HG02852 (cell line): ENCODE data around the gene CHTF8.
A peak's percentile ranks its signal among the peaks of the same experiment; 100 is the strongest.
"Not testable (repeated sequence)": the region's sequence is repeated elsewhere in the genome, so short reads cannot be mapped to it uniquely, and the experiment has no call there.

ENCODE experiments used
- ATAC-seq: cut with Tn5 transposase; IDR thresholded peaks from one replicate; pipeline ENCODE4 v1.9.1; 2021; ENCODE audit warnings: mild to moderate bottlenecking, moderate library complexity; ENCODE audit not compliant: unreplicated experiment

The CHTF8 gene

DNA sequence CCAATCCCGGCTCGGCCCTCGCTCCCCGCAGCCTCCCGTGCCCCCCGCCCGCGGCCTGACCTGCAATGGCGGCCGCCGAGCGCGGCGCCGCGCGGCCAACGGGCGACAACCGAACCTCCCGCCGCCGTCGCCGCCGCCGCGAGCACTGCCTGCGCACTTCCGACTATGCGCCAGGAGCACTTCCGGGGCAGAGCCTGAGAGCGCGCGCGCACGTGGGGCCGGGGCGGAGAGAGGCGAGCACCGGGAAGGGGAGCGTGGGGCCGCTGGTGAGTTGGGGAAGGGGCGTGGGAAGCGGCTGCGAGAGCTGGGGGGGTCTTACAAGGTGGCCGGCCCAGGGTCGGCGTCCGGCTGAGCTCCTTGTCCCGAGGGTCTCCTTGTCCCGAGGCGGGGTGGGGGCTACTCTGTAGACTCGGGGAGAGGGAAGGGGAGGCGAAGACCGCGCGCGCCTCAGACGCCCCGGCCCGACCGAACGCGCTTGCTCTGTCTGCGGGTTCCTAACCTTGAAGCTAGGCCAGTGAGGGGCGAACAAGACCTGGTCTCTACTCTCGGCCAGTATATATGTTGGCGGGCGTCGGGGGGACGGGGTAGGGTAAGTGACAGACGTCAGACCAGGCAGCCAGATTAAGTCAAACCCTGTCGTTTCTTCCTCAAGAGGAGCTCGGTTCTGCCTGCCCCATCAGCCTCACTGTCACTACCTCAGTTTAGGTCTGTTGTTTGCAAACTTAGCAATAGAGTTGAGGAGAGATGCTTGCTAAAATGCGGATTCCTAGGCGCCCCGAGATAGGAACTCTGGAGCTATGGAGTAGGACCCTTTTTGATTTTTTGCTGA is at the start of gene CHTF8, which contains the start of gene UTP4:
Gene CHTF8, minus strand, starts transcription at position 165 of the 829 bp plus-strand sequence. CDS start 11,130 bp downstream, outside the sequence.
Gene UTP4, plus strand, starts transcription at position 226 of the 829 bp plus-strand sequence. CDS start 811 bp downstream, outside the sequence.
- peak; percentile 89 for ATAC-seq

DNA sequence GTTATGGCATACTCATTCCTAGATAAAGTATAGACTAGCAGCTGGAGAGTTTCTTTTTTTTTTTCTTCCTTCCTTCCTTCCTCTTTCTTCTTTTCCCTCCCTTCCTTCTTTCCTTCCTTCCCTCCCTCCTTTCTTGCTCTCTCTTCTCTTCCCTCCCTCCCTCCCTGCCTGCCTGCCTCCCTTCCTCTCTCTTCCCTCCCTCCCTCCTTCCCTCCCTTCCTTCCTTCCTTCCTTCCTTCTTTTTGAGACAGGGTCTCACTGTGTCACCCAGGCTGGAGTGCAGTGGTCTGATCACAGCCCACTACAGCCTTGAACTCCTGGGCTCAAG is 47.6 kb upstream of the CHTF8 start:
- ATAC-seq: no peak

DNA sequence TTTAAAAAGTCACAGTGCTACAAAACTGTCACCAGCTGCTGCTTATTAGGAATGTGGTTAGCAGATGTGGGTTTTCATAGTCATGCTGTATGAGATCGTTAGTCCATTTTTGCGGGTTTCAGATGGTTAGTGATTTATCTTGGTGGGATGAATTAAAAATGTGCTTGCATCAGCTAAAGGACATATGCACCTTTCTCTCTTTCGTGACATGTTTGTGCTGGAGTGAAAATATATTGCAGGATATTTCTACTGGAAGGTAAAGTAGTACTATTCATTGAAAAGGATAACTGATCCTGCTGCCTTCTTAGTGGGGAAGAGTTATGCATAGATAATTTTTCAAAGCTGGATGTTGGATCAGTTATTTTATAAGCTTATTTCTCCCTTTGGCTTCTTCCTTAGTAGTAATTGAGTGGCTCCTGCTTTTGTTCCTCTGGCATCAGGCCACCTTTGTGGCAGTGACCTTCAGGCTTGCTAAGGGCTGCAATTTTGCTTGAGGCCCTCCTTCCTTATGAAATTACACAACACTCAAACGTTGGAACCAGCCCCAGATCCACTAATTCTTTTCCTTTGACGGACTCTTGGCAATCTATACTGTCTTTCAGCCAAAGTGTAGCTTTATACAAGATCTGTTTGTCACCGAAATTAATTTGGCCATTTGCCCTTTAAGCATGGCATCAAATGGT is 47.1 kb upstream of the CHTF8 start:
- ATAC-seq: no peak

DNA sequence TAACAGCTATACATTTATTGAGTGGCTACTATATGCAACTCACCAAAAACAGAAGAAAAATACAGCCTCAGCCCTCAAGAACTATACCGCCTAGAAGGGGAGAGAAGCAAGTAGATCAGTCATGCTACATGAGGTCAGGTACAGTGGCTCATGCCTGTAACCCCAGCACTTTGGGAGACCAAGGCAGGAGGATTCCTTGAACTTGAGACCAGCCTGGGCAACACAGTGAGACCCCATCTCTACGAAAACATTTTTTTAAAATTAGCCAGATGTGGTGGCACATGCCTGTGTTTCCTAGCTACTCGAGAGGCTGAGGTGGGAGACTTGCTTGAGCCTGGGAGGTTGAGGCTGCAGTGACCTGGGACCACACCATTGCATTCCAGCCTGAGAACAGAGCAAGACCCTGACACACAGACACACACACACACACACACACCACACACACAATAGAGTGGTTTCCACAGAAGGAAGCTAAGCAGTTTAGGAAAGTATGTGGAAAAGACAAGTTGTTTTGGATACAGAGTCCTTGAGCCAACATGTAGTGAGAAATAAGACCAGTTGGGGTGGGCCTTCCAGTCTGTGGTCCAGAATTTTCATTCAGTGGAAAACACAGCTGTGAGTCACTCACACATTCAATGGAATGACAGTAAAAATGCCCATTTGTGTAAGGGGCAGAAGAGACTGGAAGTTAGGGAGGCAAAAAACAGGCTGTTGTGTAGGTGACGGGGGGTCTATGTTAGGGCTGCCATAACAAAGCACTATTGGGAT is 43.8 kb upstream of the CHTF8 start:
- ATAC-seq: no peak

- no peak for ATAC-seq
These were observed 39.1 kb upstream of the CHTF8 start for GRCh38 chr16:69171325-69172084.

DNA sequence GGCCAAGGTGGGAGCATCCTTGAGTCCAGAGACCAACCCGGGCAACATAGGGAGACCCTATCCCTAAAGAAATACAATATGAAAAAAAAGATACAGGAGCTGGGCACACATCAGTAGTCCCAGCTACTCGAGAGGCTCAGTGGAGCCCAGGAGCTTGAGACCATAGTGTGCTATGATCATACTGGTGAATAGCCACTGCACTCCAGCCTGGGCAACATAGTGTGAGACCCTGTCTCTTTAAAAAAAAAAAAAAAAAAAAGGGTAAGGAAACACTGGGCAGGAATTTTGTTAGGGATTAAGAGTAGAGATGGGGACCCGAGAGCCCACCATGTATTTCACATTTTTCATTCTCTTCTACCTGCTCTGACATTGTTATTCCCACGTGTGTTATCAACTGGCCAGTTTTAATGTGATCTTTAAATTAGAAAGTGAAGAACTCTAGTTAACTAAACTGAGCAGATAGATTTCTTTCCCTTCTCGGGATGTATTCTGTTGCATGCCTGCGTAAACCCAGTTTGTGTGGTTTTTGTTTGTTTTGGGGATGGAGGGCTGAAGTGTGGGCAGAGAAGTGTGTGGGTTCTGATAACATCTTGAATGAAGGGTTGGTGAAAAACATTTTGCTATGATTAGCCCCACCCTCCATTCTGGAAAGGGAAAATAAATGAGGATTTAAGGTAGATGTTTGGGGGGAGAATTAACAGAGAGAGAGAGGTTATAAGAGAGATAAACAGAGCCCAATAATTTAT is 37.4 kb upstream of the CHTF8 start:
- no peak for ATAC-seq

DNA sequence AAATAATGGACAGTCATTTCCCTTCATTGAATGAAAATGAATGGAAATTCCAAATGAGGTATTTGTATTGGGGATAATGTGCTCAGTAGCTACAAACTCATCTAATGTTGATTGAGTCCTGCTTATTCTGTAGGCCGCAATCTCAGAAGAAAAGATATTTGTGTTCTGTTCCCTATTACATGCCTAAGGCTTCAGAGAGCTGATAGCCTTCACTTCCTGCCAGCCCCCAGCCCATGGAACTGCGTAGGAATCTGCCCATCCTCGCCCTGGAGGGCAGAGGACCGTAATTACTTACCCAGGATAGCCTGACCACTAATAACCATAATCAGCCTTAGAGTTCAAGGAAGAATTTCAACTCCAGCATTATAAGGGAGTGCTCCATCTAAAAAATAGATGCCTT is 36.7 kb upstream of the CHTF8 start:
- ATAC-seq: no peak

- ATAC-seq: no peak
These were observed 34.9 kb upstream of the CHTF8 start for GRCh38 chr16:69166946-69167930.

GRCh38 chr16:69166221-69166833 is 33.9 kb upstream of the CHTF8 start:
- peak; percentile 68 for ATAC-seq

- no peak for ATAC-seq
These were observed 33.2 kb upstream of the CHTF8 start for GRCh38 chr16:69165584-69165983.

GRCh38 chr16:69160192-69160591 is 27.8 kb upstream of the CHTF8 start:
- no peak for ATAC-seq

DNA sequence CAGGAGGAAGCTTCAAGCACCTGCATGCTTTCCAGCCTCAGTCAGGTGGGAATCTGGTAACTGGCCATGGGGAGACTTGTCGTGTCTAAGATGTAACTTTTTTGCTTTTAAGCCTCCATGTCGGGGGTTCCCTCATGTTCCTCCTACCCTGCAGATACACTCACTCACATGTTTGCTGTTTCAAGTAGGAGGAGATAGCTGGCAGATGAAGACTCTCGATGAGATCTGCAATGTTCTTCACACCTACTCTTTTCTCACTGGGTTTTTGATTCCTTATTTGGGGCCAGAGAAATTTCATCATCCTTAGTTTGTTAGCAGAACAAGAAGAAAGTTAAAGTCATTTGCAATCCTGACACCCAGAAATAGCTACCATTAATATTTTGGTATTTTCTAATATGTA is 24.8 kb upstream of the CHTF8 start:
- ATAC-seq: no peak

GRCh38 chr16:69150146-69150865 is 17.9 kb upstream of the CHTF8 start:
- ATAC-seq: no peak

DNA sequence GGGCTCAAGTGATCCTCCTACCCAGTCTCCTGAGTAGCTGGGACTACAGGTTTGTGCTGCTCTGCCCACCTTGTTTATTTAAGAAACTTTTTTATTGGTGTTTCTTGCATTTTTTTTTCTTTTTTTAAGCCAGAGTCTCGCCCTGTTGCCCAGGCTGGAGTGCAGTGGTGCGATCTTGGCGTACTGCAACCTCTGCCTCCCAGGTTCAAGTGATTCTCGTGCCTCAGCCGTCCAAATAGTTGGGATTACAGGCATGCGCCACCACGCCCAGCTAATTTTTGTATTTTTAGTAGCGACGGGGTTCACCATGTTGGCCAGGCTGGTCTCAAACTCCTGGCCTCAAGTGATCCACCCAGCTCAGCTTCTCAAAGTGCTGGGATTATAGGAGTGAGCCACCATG is 17.2 kb upstream of the CHTF8 start:
- not testable (repeated sequence) for ATAC-seq

DNA sequence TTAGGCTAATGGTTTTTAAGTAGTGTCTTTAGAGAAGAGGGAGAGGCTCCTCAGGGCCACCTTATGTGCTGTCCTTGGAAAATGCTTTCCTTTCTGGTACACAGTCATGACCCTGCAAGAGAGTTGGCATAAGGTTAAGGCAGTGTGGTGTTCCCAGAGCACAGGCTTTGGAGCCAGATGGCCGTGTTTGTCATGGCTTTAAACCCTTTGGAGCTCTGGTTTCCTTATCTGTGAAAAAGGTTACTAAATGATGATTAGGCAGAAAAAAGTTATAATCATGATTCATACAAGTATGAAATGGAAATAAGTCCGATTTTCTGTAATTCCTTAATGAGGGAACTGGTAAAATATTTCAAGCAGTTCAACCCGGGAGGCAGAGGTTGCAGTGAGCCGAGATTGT is 13.3 kb upstream of the CHTF8 start:
- no peak for ATAC-seq

DNA sequence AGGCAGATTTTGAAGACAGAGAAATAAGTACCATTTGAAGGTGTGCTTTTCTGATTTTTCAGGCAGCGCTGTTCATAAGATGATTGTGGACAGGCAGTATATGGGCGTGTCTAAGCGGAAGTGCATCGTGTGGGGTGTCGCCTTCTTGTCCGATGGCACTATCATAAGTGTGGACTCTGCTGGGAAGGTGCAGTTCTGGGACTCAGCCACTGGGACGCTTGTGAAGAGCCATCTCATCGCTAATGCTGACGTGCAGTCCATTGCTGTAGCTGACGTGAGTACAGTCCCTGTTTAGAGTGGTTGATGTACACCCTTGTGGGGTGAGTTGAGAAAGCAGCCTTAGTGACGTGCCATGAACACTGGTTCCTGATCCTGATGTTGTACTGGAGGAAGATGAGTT is 10.7 kb upstream of the CHTF8 start:
- no peak for ATAC-seq

DNA sequence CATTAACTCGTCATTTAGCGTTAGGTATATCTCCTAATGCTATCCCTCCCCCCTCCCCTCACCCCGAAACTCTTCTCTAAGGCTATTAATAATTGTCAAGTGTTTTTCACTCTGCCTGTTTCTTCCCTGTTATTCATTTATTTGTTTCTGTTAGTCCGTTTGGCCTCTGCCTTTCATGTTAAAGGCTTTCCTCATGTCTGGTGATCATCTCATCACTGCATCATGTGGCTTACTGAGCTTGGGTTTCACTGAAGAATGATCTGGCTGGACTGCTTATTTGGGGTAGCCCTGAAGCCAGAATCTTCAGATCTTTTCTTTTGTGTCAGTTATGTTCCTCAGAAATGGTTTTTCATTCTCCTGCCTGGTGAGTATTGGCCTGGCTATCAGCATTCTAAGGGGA is 9.5 kb upstream of the CHTF8 start:
- no peak for ATAC-seq

DNA sequence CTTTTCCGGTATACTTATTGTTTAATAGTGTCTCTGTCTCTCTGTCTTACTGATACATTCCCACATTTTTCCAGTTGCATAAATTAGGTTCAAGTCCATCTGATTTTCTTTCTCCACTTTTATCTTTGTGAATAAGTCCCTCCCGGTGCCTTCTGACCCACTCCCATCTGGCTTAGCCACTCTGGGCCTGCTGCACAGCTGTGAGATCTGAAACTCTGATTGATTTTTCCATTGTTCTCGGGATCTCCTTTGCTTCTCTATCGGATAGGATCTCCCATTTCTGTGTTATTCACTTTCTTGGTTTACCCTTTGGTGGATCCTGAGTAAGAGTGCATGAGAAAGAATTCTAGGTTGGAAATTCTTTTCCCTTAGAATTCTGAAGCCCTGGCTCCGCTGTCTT is 8.6 kb upstream of the CHTF8 start:
- ATAC-seq: no peak
